Neural cell (in vitro differentiated cells): ENCODE results near the gene ELN. TPM values are rescaled to one million over a fixed set of nuclear protein-coding genes. Genes with fewer than 3 reads are reported as not detected.

Experiments
- H2AFZ ChIP-seq: fragments of 200-600, 300-800 bp; sonication (generic), shearing (Covaris generic); 2 replicates; pipeline ENCODE4 v1.6.0; 2014; ENCODE audit warnings: low read depth, mild to moderate bottlenecking, antibody characterized with exemption, low read length, moderate library complexity
- H3F3A ChIP-seq: fragments of 200-600 bp; shearing (Covaris generic); 2 replicates; pipeline ENCODE4 v1.6.1; 2016; ENCODE audit warnings: mild to moderate bottlenecking, moderate library complexity, mixed read lengths, antibody characterized with exemption, low read length; ENCODE audit not compliant: insufficient read depth, poor library complexity, severe bottlenecking
- H3K27ac ChIP-seq: fragments of 200-600, 300-800 bp; sonication (generic), shearing (Covaris generic); 2 replicates; pipeline ENCODE4 v1.5.1; 2014; ENCODE audit warnings: mild to moderate bottlenecking, low read length, moderate library complexity
- H3K27me3 ChIP-seq: fragments of 300-800, 200-600 bp; sonication (generic), shearing (Covaris generic); 2 replicates; pipeline ENCODE4 v1.6.0; 2014; ENCODE audit warnings: mild to moderate bottlenecking, low read depth, low read length, moderate library complexity; ENCODE audit not compliant: insufficient read depth
- H3K36me3 ChIP-seq: fragments of 300-800, 200-600 bp; sonication (generic), shearing (Covaris generic); 2 replicates; pipeline ENCODE4 v1.5.1; 2014; ENCODE audit warnings: mild to moderate bottlenecking, antibody characterized with exemption, low read length, moderate library complexity; ENCODE audit not compliant: insufficient read depth
- H3K4me2 ChIP-seq: fragments of 300-800, 200-600 bp; sonication (generic), shearing (Covaris generic); 2 replicates; pipeline ENCODE4 v1.6.0; 2014; ENCODE audit warnings: mild to moderate bottlenecking, low read length
- H3K4me3 ChIP-seq: fragments of 300-800, 200-600 bp; sonication (generic), shearing (Covaris generic); 2 replicates; pipeline ENCODE4 v1.5.1; 2014; ENCODE audit warnings: mild to moderate bottlenecking, low read length, moderate library complexity
- H3K79me2 ChIP-seq: fragments of 200-600 bp; shearing (Covaris generic); replicated peaks from 2 replicates; pipeline ENCODE4 v1.6.0; 2014; ENCODE audit warnings: mild to moderate bottlenecking, low read length, moderate library complexity; ENCODE audit not compliant: insufficient read depth
- H3K9ac ChIP-seq: fragments of 300-800, 200-600 bp; sonication (generic), shearing (Covaris generic); 2 replicates; pipeline ENCODE4 v1.6.1; 2016; ENCODE audit warnings: mild to moderate bottlenecking, low read length, mixed read lengths
- H3K9me2 ChIP-seq: fragments of 200-600 bp; shearing (Covaris generic); 2 replicates; pipeline ENCODE4 v1.6.1; 2016; ENCODE audit warnings: mild to moderate bottlenecking, low read length, mixed read lengths; ENCODE audit not compliant: insufficient read depth
- H3K9me3 ChIP-seq: fragments of 200-600, 300-800 bp; sonication (generic), shearing (Covaris generic); 2 replicates; pipeline ENCODE4 v1.6.1; 2016; ENCODE audit warnings: mild to moderate bottlenecking, mixed run types, low read length, moderate library complexity, mixed read lengths
- H4K20me1 ChIP-seq: fragments of 200-600 bp; shearing (Covaris generic); 2 replicates; pipeline ENCODE4 v1.6.1; 2016; ENCODE audit warnings: mild to moderate bottlenecking, mixed run types; ENCODE audit not compliant: insufficient read depth
- CTCF ChIP-seq: fragments of 450-650 bp; IDR thresholded peaks from 2 replicates; pipeline ENCODE4 v1.5.1; 2014; ENCODE audit warnings: antibody characterized with exemption, mild to moderate bottlenecking, moderate library complexity; ENCODE audit not compliant: poor library complexity, severe bottlenecking
- EP300 ChIP-seq: fragments of 450-650 bp; conservative IDR thresholded peaks from 2 replicates; pipeline ENCODE4 v1.6.1; 2014; ENCODE audit warnings: antibody characterized with exemption, mild to moderate bottlenecking, moderate library complexity; ENCODE audit not compliant: poor library complexity, severe bottlenecking
- EZH2 ChIP-seq: fragments of 200-600, 300-800 bp; shearing (Covaris generic), sonication (generic); IDR thresholded peaks from 2 replicates; pipeline ENCODE4 v1.6.1; 2014; ENCODE audit warnings: antibody characterized with exemption, low read length, borderline replicate concordance, mild to moderate bottlenecking; ENCODE audit not compliant: insufficient read depth, poor library complexity, severe bottlenecking
- MXI1 ChIP-seq: fragments of 450-650 bp; conservative IDR thresholded peaks from 2 replicates; pipeline ENCODE4 v1.6.1; 2014; ENCODE audit warnings: antibody characterized with exemption, mild to moderate bottlenecking; ENCODE audit not compliant: poor library complexity, severe bottlenecking
- POLR2AphosphoS5 ChIP-seq: IDR thresholded peaks from 2 replicates; pipeline ENCODE4 v1.6.1; 2012
- RAD21 ChIP-seq: fragments of 450-650 bp; conservative IDR thresholded peaks from 2 replicates; pipeline ENCODE4 v1.6.1; 2014; ENCODE audit warnings: antibody characterized with exemption, mild to moderate bottlenecking, moderate library complexity
- REST ChIP-seq: IDR thresholded peaks from 2 replicates; pipeline ENCODE4 v1.6.1; 2012; ENCODE audit warnings: borderline replicate concordance
- SMC3 ChIP-seq: fragments of 450-650 bp; conservative IDR thresholded peaks from 2 replicates; pipeline ENCODE4 v1.6.1; 2014; ENCODE audit warnings: antibody characterized with exemption, mild to moderate bottlenecking, moderate library complexity; ENCODE audit not compliant: poor library complexity
- TAF1 ChIP-seq: IDR thresholded peaks from 2 replicates; pipeline ENCODE4 v1.6.1; 2012; ENCODE audit warnings: low read depth
- polyA plus RNA-seq: library from polyadenylated mRNA; depleted of rRNA; stranded (reverse); fragments of >200 nt; gene quantifications from 2 replicates; pipeline ENCODE4 v1.2.3, GENCODE V29; 2014

ELN gene
- polyA plus RNA-seq, 1 donor from 2014 or later, result not detected

GRCh38 chr7:74033372-74034311, 5.7 kb downstream of the ELN start:
- no peaks in the 10 kb centered on the region for H3K27me3 ChIP-seq
- H3K4me2 ChIP-seq, result no peak overlapping the region
- H3F3A ChIP-seq, result no peaks in the 10 kb centered on the region
- TF ChIP-seq POLR2AphosphoS5 (no peak), RAD21 (no peak), CTCF (no peak), REST (no peak), EZH2 (no peak), TAF1 (no peak), MXI1 (no peak), SMC3 (no peak), EP300 (no peak)
- H3K9me3 ChIP-seq, result no peaks in the 10 kb centered on the region
- no peak overlapping the region for H2AFZ ChIP-seq
- H3K36me3 ChIP-seq, result no peaks in the 10 kb centered on the region
- H3K79me2 ChIP-seq, result no peaks in the 10 kb centered on the region
- H3K27ac ChIP-seq, result no peak overlapping the region
- H4K20me1 ChIP-seq, result no peaks in the 10 kb centered on the region
- no peaks in the 10 kb centered on the region for H3K9me2 ChIP-seq
- peak overlapping the region; percentile 16 for H3K9ac ChIP-seq
- H3K4me3 ChIP-seq, result peak overlapping the region; percentile 10

GRCh38 chr7:74037609-74038008, 9.6 kb downstream of the ELN start:
- no peaks in the 10 kb centered on the region for H3K79me2 ChIP-seq
- TF ChIP-seq RAD21 (no peak), POLR2AphosphoS5 (no peak), REST (no peak), EZH2 (no peak), TAF1 (no peak), MXI1 (no peak), CTCF (no peak), EP300 (no peak), SMC3 (no peak)
- H3K36me3 ChIP-seq, result no peaks in the 10 kb centered on the region
- no peak overlapping the region for H3K4me3 ChIP-seq
- H3K27me3 ChIP-seq, result no peaks in the 10 kb centered on the region
- no peaks in the 10 kb centered on the region for H3K9me2 ChIP-seq
- H3K9ac ChIP-seq, result no peak overlapping the region
- H4K20me1 ChIP-seq, result no peaks in the 10 kb centered on the region
- no peaks in the 10 kb centered on the region for H3F3A ChIP-seq
- no peak overlapping the region for H2AFZ ChIP-seq
- no peak overlapping the region for H3K4me2 ChIP-seq
- no peaks in the 10 kb centered on the region for H3K9me3 ChIP-seq
- no peak overlapping the region for H3K27ac ChIP-seq
